Measurements from ENCODE around the gene RNF220.
"Not testable (repeated sequence)": the region's sequence is repeated elsewhere in the genome, so short reads cannot be mapped to it uniquely, and the experiment has no call there.

Gene RNF220

DNA sequence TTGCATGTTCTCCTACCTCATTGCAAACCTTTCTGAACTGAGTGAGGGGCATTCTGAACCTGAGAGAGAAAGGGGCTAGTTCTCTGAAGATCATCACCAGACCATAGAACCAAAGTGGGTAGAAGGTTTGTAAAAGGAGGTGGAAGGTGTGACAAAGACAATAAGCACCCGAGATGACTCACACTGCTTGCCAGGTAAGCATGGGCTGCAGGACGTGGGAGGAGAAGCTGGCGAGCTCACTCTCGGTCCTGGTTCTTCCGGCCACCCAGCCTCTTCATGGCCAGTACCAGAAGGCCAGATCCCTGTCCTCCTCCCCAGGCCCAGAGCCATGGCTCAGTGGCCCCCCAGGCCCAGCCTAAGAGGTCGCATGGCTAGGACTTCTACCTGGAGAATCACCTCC, 140.9 kb downstream of the RNF220 start:
- in situ Hi-C loops (cut with MboI; ENCODE audit: low sequenced_read_pairs) = no loop called here

DNA sequence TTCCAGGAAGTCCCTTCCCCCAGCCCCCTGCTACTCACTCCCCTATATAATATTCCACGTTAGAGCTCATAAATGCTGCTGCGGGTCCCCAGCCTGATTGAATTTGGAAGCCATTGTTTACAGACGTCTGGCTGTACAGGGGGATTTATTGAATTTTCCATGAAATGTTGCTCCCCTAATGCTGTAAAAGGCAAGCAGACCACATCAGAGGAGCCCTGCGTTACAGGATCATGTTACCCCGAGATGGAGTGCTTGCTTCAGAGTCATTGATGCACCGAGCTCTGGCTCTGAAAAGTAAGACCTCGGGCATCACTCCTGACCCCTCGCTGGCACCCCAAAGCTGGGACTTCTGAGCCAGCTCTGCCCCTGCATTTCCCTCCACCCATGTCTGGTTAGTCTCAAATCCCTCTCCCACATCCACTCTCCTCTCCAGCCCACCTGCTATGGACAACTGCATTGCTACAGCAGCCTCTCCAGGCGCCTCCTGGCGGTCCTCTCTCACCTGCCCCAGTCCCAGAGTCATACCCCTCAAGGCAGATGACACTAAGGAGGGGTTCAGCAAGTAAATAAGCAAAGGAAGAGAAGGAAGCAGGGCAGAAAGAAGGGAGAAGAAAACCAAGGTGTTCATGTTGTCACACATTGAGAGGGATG, 141.5 kb downstream of the RNF220 start:
- in situ Hi-C loops (cut with MboI; ENCODE audit: low sequenced_read_pairs) = no loop called here

DNA sequence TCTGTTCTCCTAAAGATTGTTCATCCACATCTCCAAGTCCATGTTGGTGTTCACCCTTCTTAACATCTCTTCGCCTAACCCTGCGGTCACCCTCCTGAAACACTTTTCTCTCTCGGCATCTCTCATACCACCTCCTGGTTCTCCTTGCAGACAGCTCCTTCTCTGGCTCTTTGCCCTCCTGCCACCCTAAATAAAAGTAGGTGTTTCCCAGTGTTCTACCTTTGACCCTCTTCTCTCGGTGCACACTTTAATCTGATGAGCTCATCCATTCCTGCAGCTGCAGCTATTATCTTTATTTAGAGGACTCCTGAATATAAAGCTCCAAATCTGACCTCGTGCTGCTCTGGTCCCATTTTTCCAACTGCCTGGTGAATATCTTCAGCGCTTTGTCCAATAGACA, 142.3 kb downstream of the RNF220 start:
- in situ Hi-C loops (cut with MboI; ENCODE audit: low sequenced_read_pairs) = no loop called here

DNA sequence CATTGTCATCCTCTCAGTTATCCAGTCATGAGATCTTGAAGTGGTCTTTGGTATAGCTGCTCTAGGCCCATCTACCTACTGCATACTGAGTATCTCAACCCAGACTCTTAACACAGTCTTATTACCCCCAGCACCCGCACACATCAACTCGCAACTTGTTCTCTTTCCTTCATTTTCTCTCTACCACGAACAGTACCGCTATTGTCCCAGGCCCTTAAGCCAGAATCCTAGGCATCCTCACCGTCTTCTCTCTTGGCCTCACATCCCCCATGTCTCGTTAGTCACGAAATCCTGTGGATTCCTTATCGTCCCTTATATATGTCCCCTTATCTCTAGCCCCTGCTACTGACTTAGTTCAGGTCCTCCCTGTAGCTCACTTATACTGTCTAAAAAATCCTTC, 142.8 kb downstream of the RNF220 start:
- in situ Hi-C loops (cut with MboI; ENCODE audit: low sequenced_read_pairs) = no loop called here

DNA sequence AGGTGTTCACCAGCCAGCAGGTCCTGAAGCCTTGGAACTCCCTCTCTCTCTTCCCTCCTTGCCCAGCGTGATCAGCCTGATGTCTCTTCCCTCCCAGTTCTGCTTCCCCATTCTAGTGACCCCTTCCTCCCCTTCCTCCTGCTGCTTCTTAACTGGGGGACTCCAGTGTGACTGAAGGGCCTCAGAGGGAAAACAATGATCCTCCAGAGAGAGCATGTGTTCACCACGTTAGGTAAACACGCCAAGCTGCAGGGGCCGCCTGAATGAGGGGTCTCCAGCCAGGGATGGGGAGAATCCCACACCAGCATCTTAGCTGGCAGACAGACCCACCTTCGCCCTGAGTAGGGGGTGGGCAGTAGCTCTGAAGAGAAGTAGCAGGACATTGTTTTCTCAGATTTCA, 144.5 kb downstream of the RNF220 start:
- in situ Hi-C loops (cut with MboI; ENCODE audit: low sequenced_read_pairs) = no loop called here

DNA sequence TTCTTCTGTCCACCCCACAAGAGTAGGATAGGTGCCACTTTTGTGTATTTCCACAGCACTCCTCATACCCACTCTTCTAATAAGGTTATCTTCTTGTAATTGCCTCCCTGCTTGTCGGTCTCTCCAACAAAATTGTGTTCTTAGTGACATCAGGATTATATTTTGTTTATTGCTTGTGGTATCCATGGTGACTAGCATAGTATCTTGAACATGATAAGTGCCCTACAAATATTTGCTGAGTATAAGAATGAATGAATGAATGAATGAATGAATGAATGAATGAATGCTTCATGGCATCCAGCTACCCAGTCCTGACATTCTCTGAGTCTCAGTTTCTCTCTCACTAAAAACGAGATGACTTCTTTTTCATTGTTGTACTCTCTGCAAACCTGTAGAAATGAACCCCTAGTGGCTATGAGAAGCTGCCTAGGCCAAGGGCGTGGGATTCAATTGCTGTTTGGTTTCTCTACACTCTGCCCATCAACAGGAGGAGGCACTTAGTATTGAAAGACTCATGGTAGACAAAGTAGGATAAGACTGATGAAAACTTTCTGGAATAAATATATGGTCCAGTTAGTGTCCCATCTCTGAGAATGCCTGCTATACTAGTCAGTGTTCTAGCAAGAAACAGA, 148.2 kb downstream of the RNF220 start:
- in situ Hi-C loops (cut with MboI; ENCODE audit: low sequenced_read_pairs) = no loop called here

DNA sequence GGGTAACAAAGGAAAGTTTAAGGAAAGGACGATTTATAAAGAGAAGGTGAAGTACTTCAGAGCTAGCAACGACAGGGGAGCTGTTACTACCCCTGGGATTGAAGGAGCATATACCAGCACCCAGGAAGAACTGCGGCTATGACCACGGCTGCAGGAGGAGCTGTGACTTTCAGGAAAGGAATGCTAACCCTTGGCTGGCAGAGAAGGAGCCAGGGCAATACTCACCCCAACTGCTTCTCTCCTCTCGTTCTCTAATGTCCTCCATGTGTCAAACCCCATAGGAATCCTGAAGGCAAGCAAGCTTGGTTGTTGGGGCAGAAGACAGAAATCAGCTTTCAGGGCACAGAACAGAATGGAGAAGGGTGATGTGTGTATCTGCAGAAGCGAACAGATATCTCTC, 148.7 kb downstream of the RNF220 start:
- in situ Hi-C loops (cut with MboI; ENCODE audit: low sequenced_read_pairs) = no loop called here

DNA sequence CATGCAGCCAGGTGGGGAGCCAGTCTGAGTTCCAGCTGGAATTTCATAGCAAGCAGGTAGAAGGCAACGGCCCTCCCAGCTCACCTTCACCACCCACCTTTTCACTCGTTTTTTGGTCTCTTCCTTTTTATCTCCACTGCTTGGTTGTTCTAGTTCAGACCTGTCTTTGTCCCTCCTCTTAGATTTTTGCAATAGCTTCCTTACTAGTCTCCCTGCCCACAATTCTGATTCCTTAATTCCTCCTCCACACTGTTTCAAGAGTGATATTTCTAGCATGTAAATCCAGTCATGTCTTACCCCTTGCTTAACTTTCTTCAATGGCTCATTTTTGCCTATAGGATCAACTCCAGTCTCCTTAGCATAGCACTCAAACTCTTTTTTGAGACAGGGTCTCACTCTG, 149.7 kb downstream of the RNF220 start:
- in situ Hi-C loops (cut with MboI; ENCODE audit: low sequenced_read_pairs) = no loop called here

DNA sequence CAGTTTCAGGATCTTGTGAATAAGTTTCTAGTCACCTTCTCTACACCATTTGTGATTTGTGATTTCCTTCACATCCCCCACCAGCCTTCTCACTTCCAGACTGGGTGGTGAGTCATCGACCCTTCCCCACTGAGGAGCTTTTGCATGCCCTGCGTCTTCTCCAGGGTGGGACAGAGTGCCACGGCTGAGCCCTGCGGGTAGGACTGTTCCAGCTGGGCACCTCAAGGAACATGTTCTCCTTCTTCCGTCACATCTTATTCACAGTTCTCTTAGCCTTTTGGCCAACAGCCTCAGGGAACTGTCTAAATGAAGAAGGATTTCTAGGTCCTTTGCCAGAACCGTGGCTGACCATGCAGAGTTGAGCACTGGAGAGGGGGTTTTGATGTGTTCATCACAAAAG, 152.7 kb downstream of the RNF220 start:
- in situ Hi-C loops (cut with MboI; ENCODE audit: low sequenced_read_pairs) = no loop called here

DNA sequence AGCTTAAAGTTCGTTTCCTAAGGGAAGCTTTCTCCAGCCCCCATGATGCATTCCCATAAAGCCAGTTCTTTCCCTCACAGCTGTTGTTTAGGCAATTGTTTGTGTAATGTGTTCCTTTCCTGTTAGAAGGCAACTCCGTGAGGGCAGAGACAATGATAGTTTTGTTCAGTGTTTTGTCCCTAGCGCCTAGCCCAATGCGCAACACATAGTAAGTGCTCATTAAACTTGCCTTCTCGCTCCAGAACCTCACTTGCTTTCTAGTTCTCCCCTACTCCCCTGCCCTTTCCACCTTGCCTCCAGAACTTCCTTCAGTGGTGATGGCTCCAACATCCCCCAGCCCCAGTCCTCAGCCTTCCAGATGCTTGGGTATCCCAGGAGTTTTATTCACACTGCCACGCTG, 153.8 kb downstream of the RNF220 start:
- in situ Hi-C loops (cut with MboI; ENCODE audit: low sequenced_read_pairs) = no loop called here

DNA sequence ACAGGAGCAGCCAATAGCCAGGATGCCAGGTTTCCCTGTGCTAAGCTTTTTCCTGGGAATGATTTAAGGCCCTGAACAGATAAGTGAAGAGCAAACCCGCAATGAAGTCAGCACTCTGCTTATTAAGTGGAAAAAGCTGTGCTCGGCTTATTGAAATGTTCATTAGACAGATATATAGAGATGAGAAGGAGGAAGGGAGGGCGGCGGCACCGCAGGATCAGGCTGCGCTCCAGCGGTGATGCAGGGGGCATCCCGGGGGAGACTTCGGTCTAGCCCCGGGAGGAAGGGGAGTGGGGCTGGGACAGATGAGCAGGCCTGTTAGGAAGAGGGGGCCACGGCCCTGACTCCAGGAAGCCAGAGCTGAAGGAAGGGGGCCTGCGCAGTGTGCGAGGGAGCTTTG, 154.3 kb downstream of the RNF220 start:
- in situ Hi-C loops (cut with MboI; ENCODE audit: low sequenced_read_pairs) = no loop called here

DNA sequence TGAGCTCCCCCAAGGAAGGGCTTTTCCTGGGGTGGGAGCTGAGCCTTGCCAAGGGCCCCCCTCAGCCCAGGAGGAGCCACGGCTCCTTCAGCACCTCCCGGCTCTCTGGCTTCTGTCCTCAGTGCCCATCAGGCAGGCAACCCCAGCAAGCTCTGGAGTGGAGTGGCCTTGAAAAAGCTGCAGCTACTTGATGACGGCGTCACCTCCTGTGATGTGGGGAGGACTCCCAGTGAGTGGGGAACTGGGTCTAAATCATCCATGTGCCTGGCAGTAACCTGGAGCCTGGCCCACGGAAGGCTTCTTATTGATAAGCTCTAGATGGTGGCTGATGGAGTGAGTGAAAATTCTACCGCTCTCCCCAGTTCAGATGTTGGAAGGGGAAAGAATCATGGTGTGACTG, 154.9 kb downstream of the RNF220 start:
- in situ Hi-C loops (cut with MboI; ENCODE audit: low sequenced_read_pairs) = no loop called here

DNA sequence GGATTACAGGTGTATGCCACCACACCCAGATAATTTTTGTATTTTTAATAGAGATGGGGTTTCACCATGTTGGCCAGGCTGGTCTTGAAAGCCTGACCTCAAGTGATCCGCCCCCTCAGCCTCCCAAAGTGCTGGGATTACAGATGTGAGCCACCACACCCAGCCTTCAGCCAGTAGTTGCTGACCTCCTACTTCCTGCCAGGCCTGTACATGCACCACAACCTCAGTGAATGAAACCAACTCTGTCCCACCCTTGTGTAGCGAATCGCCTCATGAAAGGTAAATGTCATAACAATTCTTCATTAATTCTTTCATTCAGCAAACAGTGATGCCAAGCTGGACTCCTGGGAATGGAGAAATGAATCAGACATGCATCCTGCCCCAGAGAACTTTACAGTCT, 155.6 kb downstream of the RNF220 start:
- in situ Hi-C loops (cut with MboI; ENCODE audit: low sequenced_read_pairs) = not testable (repeated sequence)

DNA sequence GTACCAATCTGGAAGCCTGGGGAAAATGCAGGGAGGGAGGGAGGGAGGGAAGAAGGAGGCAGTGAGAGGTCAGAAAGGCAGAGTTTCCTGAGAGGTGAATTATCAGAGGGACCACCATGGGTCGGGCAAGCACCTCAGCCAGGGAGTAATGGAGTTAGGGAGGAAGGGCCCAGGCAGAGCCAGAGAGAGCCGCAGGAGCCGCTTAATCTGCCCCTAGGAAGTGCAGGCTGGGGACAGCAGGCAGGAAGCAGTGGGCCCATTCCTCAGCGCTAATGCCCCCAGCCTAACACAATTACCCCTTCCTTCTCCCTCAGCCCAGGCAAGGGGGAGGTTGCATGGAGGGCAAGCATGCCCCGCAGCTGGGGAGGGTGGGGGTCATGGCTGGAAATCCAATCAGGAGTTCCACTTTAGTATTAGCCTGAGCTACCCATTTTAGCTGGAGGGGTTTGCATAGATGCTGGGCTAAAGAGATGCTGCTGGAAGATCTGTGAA, 160.2 kb downstream of the RNF220 start:
- in situ Hi-C loops (cut with MboI; ENCODE audit: low sequenced_read_pairs) = no loop called here

DNA sequence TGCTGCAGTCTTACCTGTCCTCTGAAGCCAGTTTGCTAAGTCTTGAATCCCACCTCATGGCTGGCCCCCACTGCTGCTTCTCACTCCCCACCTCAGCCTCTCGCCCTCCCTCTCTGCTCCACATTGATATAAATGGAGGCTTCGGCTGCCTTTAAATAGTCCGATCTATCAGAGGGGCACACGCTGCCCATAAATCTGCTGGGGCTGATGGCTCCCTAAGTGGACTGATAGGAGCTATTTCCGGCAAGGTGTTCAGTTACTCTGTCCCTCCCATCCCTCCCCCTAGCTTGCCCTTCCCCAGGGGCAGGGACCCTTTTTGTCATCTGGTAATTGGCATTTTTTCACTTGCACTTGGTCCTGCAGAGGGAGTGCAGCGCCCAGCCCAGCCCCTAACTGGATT, 160.8 kb downstream of the RNF220 start:
- in situ Hi-C loops (cut with MboI; ENCODE audit: low sequenced_read_pairs) = no loop called here

DNA sequence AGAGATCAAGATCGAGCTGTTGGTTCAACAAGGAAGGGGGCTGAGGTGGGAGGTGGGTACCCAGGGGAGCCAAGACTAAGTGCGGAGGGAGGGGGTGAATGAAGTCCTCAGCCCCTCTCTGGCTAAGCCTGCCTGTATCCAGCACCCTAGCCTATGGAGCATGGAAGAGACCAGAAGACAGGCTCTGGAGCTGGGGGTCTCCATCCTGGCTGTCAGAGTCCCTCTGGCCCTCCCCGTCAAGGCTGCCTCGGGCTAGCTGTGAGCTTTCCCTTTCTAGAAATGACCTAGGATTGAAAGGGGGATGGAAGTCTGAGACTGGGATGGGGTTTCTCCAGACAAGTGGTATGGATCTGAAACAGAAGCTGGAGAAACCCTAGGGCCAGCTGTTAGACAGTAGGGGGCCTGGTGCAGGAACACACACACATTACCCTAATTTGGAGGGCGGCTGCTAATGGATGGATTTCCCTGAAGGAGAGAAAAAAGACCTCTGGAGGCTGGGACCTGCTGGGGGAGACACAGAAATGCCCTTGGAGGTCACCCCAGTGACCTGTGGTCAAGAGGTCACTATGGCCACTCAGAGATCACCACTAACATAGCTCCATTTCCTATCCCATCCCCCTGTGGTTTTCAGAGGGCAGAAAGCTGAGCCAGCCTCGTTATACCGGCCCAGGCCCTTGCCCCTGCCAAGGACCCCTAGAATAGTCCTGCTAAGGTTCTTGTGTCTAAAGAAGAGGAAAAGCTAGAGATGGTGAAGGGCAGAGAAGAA, 161.4 kb downstream of the RNF220 start:
- in situ Hi-C loops (cut with MboI; ENCODE audit: low sequenced_read_pairs) = no loop called here

DNA sequence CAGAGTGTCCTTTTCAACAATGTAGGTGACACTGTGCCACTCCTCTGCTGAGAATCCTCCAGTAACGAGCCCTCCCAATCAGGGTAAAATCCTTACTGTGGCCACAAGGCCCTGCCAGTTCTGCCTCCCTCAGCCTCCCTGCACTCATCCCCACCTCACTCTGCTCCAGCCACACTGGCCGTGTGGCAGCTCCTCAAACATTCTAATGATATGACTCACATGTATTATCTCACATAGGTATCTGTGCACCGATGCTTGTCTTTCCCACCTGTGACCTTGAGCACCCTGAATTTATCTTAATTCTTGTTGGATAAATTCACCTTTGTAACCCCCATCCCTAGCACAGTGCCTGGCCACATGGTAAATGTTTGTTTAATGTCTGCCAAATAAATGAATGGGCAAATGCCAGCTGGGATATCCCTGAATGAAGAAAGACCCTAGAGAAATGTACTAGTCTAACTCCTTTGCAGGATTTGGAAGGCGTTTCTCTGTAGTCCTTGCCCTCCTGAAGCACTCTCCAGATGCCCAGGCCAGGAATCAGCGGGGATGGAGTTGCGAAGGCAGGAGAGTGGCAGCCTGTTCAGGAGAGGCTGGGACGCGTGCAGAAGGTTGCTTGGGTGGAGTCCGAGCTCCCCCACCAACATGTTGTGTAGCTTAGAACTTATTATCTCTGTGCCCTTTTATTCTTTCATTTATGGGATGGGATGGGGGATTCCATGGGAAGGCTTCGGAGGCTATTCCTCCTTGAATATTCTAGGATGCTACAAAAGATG, 163.3 kb downstream of the RNF220 start:
- in situ Hi-C loops (cut with MboI; ENCODE audit: low sequenced_read_pairs) = no loop called here

DNA sequence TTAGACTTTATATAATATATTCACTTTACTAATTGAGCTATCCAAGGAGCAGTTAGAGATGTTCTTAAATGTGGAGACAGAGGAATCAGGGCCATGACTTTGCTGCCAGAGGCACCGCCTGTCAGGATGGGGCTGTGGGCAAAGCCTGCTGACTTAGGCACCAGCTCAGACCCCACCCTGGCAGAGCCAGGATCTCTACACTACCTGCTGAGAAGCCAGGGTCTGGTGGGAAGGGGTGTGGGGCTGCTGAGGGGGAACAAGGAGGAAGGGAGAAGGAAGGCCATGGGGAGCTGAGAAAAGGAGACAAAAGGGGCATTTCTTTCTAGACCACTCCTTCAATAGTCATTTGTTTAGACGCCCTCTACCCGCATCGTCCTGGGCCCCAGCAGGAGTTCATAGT, 164.4 kb downstream of the RNF220 start:
- in situ Hi-C loops (cut with MboI; ENCODE audit: low sequenced_read_pairs) = no loop called here

DNA sequence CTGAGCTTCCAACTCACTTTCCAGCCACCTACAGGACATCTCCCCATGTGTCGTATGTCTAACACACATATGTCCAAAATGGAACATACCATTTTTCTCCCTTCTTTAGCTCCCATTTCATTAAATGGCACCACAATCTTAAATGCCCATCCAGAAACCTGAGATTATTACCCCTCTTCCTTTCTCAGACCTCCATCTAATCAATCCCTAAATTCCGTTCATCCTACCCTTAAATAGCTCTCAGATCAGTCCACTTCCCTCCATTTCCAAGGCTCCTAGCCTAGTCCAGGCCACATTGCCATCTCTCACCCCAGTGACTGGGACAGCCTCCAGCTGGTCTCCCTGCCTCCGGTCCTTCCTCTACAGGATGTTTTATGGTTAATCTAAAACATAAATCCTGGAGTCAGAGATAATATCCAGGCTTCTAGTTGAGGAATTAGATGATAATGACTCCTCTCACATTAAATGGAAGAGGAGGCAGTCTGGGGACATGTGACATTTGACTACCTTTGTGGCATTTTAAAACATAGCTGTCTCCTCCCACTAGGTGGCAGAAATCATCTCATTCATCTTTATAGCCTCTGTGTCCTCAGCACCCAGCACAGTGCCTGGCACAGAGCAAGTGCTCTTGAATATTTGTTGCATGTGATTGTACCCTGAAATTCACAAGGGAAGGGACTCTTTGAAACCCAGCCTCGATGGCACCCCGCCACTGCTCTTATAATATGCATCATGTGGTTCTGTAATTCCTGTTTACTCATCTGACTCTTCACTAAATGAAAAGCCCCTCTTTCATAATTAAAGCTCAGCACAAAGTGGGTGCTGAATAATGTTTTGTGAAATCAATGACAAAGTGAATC, 166.9 kb downstream of the RNF220 start:
- in situ Hi-C loops (cut with MboI; ENCODE audit: low sequenced_read_pairs) = no loop called here

DNA sequence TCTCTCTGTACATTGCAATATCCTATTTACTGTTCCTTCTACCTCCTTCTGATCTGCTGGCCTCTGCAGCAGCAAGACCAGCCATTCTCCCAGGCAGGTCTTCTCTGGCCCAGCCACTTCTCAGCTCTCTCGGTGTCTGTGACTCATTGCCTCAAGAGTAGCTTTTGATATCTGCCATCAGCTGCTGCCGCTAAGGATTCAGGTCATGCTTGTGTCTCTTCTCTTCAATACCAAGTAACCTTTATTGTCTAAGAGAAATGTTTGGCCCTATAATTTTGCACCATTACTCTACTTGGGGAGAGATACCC, 167.5 kb downstream of the RNF220 start:
- in situ Hi-C loops (cut with MboI; ENCODE audit: low sequenced_read_pairs) = no loop called here

DNA sequence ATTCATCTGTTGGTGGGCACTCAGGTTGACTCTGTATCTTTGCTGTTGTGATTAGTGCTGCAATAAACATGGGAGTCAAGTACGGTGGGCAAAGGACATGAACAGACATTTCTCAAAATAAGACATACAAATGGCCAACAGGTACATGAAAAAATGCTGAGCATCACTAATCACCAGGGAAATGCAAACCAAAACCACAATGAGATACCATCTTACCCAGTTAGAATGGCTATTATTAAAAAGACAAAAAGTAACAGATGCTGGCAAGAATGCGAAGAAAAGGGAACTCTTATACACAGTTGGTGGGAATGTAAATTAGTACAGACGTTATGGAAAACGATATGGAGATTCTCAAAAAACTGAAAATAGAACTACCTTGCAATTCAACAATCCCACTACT, 170.3 kb downstream of the RNF220 start:
- in situ Hi-C loops (cut with MboI; ENCODE audit: low sequenced_read_pairs) = loop anchor here (25.0 kb wide), 1 partner anchor 488 kb away; no protein-coding TSS in a partner anchor

Data from HL-60/S4 (cell line).